IPS-18a (cell line): ENCODE measurements around the gene PPIL3.
"Not testable (repeated sequence)": the region's sequence is repeated elsewhere in the genome, so short reads cannot be mapped to it uniquely, and the experiment has no call there.

ENCODE experiments used
- H3K27ac ChIP-seq: one replicate; pipeline ENCODE4 v1.5.1; 2013; ENCODE audit warnings: low read length
- H3K27me3 ChIP-seq: one replicate; pipeline ENCODE4 v1.6.1; 2013; ENCODE audit warnings: mild to moderate bottlenecking, low read length; ENCODE audit not compliant: control insufficient read depth, insufficient read depth
- H3K36me3 ChIP-seq: one replicate; pipeline ENCODE4 v1.6.1; 2013; ENCODE audit warnings: low read depth, low read length; ENCODE audit not compliant: control insufficient read depth
- H3K4me1 ChIP-seq: one replicate; pipeline ENCODE4 v1.6.1; 2013; ENCODE audit warnings: low read depth, low read length; ENCODE audit not compliant: control insufficient read depth
- H3K4me3 ChIP-seq: one replicate; pipeline ENCODE4 v1.5.1; 2013; ENCODE audit warnings: low read length
- H3K9ac ChIP-seq: one replicate; pipeline ENCODE4 v1.6.1; 2013; ENCODE audit warnings: mild to moderate bottlenecking, low read length, moderate library complexity
- H3K9me3 ChIP-seq: one replicate; pipeline ENCODE4 v1.6.1; 2013; ENCODE audit warnings: low read depth, low read length; ENCODE audit not compliant: control insufficient read depth

Gene PPIL3

DNA sequence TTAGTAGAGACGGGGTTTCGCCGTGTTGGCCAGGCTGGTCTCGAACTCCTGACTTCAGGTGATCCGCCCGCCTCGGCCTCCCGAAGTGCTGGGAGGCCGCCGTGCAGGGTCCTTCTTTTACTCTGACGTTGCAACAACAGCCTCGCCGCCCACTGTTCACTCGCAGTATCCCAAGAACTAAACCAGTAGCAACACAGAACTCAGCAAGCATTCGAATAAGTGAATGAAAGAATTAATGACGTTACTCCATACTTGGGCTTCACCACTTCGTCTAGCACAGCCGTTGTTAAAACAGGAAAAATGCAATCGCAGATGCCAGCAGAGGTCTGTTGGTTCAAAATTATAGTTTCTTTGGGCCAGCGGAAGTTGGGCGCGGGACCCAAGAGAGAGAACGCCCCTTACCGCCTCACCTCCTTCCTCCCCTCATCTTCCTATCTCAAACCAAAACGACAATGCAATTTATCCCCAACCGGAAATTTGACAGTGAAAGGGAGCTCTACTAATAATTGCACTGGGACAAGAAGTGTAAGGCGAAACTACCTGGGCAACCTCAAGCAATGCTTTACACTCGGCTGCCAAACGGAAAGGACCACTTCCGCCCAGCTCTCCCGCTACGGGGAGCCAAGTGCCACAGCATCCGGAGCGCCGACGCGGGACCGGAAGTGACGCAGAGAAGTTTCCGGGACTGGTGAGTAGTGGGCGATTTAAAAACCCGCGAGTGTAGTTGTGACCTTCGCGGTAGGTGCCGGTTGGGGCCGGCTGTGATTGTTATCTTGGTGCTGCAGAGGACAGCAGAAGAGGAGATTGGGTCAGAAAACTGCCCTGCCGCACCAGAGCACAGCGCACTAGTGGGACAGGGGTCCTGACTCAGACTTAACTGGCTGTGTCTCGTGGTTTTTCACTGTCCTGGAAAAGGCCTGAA is at the start of gene PPIL3, which contains the start of gene NIF3L1:
TSS of gene PPIL3 (minus strand) at position 374 of the 922 bp plus-strand sequence. CDS start 1,462 bp downstream, outside the sequence.
TSS of gene NIF3L1 (plus strand) at position 668 of the 922 bp plus-strand sequence. CDS start 2,573 bp downstream, outside the sequence.
- H3K9ac ChIP-seq = peak within 1 kb of the TSS; percentile 87
- peak within 1 kb of the TSS; percentile 81 for H3K27ac ChIP-seq
- H3K9me3 ChIP-seq = no peaks in the 10 kb centered on the region
- H3K4me1 ChIP-seq = no peaks in the 10 kb centered on the region
- H3K36me3 ChIP-seq = peaks cover 14% of the 10 kb centered on the region
- no peaks in the 10 kb centered on the region for H3K27me3 ChIP-seq
- H3K4me3 ChIP-seq = peak within 1 kb of the TSS; percentile 83

DNA sequence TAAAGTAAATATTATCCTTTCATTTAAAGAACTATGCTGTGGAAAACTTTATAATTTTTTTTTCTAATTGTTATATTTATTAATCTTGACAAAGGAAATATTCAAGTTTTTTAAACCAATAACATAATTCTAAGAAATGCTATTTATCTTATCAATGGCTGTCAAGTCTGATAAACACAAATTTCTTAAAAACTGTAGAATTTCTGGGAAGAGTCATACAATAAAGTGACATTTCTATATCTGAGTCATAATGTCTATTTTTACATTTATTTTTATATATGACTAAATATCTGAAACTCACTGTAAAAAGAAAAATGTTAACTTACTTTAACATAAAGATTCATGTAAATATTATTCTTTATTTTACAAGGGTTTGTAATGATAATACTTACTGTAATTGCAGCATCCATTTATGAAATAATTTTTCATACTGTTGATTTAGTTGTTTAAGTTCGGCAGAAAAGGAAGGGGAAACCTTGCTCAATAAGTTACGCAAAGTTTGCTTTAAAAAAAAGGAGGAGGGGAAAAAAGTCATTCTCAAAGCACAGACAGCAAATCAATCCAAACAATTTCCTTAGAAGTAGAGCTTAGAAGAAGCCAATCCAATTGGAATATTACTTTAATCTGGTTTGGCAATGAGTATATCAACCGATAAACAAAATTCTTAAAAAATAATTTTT is 42.2 kb upstream of the PPIL3 start:
- H3K9me3 ChIP-seq = no peaks in the 10 kb centered on the region
- H3K9ac ChIP-seq = no peak overlapping the region
- H3K27me3 ChIP-seq = no peaks in the 10 kb centered on the region
- no peak overlapping the region for H3K27ac ChIP-seq
- no peak overlapping the region for H3K4me3 ChIP-seq
- H3K4me1 ChIP-seq = no peaks in the 10 kb centered on the region
- H3K36me3 ChIP-seq = peaks cover 57% of the 10 kb centered on the region

DNA sequence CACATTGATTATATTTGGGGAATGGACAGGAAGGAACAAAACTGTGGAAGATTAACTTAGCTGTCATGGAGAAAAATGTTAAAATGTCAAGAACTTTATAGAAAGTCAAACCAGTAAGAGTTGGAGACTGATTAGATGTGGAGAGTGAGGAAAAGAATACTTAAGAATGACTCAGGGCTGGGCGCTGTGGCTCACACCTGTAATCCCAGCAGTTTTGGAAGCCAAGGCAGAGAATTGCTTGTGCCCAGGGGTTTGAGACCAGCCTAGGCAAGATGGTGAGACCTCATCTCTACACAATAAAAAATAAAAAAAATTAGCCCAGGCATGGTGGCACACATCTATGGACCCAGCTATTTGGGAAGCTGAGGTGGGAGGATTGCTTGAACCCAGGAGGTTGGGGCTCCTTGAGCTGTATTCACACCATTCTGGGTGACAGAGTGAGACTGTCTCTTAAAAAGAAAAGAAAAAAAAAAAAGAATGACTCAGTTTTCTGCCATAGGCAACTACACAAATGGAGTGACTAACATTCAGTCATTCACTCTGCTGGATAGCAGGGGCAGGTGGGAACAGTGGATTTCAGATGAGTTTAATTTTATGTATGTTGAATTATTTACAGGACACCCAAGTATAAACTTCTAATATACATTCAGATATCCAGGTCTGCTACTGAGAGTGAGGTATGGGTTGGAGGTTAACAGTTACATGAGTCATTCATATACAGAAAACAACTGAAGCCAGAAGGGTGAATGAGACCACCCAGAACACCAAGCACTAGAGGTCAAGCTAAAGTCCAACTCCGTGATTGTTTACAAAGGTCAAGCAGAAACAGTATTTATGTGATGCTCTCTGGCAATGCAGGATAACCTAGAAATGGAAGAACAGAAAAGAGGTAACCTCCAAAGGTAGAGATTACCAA is 40.7 kb upstream of the PPIL3 start:
- H3K4me3 ChIP-seq = no peak overlapping the region
- no peak overlapping the region for H3K27ac ChIP-seq
- no peaks in the 10 kb centered on the region for H3K27me3 ChIP-seq
- no peaks in the 10 kb centered on the region for H3K9me3 ChIP-seq
- H3K9ac ChIP-seq = no peak overlapping the region
- H3K36me3 ChIP-seq = peaks cover 51% of the 10 kb centered on the region
- no peaks in the 10 kb centered on the region for H3K4me1 ChIP-seq

DNA sequence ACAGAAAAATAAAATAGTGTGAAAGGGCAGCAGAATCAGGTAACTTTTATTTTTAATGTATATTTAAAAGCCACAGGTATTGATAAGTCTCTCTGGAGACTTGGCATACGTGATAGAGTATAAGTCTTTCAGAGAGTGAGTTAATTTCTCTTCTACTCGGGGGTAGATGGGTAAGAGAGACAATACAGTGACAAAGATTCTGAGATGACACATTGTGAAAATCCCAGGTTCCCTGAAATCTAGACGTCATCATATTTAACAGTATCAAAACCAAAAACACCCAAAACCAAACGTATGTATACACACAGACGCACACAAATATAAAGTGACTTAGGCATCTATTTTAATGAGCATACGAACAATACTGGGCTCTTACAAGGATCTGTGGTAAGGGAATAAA is 33.6 kb upstream of the PPIL3 start:
- H3K4me1 ChIP-seq = no peaks in the 10 kb centered on the region
- peaks cover 76% of the 10 kb centered on the region for H3K36me3 ChIP-seq
- H3K4me3 ChIP-seq = no peak overlapping the region
- no peaks in the 10 kb centered on the region for H3K27me3 ChIP-seq
- H3K9ac ChIP-seq = no peak overlapping the region
- no peak overlapping the region for H3K27ac ChIP-seq
- H3K9me3 ChIP-seq = no peaks in the 10 kb centered on the region

DNA sequence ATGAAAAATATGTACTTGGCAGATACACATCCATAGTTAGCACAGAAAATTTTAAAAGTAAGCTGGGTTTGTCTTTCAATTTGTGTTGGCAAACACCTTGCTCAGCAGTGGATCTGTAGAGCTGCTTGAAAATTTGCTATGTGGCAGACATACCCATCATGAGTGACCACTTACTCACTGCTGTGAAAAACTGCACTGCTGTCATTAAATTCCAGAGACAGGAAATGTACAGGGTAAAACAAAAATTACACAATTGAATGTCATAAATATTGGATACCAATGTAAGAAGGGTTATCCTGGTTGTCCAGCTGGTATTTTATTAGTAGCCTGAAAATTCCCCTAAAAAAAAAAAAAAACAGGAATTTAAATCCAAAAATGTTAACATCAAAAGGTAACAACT is 24.8 kb upstream of the PPIL3 start:
- Histone ChIP-seq H3K27ac (no peak overlapping the region), H3K36me3 (peaks cover 60% of the 10 kb centered on the region), H3K4me3 (no peak overlapping the region)

DNA sequence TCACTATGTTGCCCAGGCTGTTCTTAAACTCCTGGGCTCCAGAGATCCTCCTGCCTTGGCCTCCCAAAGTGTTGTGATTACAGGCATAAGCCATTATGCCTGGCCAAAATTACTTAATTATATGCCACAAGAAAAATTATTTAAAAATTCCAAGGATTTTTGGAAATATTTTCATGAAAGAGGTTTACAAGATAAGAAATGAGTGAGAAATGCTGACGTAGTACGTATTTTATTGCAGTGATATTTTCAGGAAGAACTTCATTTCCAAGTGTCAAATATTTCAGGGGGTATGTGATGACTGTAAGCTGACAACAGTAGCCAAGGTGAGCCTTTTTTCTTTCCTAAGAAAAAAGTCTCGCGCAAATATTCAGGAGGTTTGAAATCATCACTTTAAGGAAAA is 21.1 kb upstream of the PPIL3 start:
- no peaks in the 10 kb centered on the region for H3K4me1 ChIP-seq
- H3K9ac ChIP-seq = no peak overlapping the region
- H3K9me3 ChIP-seq = no peaks in the 10 kb centered on the region
- no peak overlapping the region for H3K27ac ChIP-seq
- H3K27me3 ChIP-seq = no peaks in the 10 kb centered on the region
- peaks cover 47% of the 10 kb centered on the region for H3K36me3 ChIP-seq
- H3K4me3 ChIP-seq = no peak overlapping the region

More for the DNA sequence above, 24.8 kb upstream of the PPIL3 start:
- H3K27me3 ChIP-seq = no peaks in the 10 kb centered on the region
- H3K9me3 ChIP-seq = no peaks in the 10 kb centered on the region
- no peak overlapping the region for H3K9ac ChIP-seq
- H3K4me1 ChIP-seq = no peaks in the 10 kb centered on the region

DNA sequence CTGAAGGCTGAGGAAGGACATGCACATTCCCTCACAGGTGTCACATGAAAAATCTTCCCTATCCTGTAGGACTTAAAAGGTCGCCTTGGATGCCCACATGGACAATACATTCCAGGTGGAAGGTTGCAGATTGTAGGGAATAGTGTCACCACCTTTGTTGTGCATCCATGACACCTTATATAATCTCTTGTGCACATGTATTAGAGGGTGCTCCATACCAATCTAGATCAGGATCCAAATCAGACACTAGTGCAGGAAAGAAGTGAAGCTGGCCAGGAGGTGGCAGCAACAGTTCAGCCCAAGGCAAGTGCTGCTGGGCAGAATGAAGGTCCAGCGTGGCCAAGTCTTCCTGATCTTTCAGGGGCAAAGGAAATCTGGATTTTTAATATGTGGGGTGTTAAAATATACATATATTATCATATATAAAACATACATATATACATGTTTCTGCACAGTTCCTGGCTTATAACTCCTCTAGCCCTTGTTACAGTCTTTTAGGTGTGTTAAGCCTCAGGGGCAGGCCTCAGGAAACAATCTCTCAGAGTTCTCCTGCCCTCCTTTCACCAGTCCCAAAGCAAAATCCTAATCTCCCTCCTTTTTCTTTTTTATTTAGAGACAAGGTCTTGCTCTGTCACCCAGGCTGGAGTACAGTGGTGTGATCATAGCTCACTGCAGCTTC is 16.9 kb upstream of the PPIL3 start:
- H3K36me3 ChIP-seq = peaks cover 38% of the 10 kb centered on the region
- no peak overlapping the region for H3K4me3 ChIP-seq
- no peaks in the 10 kb centered on the region for H3K9me3 ChIP-seq
- no peaks in the 10 kb centered on the region for H3K4me1 ChIP-seq
- H3K9ac ChIP-seq = no peak overlapping the region
- no peak overlapping the region for H3K27ac ChIP-seq
- no peaks in the 10 kb centered on the region for H3K27me3 ChIP-seq

DNA sequence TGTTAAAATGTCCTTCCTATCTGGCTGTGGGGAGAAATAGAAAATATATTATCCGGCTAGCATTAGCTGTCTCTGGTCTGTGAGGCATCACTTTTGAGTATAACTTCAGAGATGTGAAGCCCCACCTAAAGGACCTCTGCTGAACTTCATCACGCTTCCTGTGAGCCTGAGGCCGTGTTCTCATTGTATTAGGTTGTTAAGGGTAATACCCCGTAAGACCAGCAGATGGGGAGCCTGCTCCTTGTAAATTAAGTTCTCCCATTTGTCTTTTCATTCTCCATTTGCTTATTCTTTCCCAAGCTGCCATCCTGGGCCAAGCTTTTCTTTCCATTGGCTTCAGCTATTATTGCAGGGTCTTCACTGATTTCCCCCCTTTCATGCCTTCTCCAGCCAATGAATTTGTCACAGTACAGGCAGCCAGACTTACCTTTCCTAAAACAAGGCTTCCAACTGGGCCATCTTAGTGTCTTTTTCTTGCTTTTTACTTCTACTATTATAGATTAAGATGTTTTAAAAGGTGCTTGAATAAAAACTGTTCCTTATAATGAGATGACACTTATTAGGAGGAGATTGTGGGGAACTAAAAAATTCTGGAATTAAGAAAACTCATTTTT is 12.7 kb upstream of the PPIL3 start:
- no peak overlapping the region for H3K4me3 ChIP-seq
- peaks cover 60% of the 10 kb centered on the region for H3K36me3 ChIP-seq
- H3K27ac ChIP-seq = no peak overlapping the region
- no peaks in the 10 kb centered on the region for H3K27me3 ChIP-seq
- no peaks in the 10 kb centered on the region for H3K9me3 ChIP-seq
- no peaks in the 10 kb centered on the region for H3K4me1 ChIP-seq
- H3K9ac ChIP-seq = no peak overlapping the region

DNA sequence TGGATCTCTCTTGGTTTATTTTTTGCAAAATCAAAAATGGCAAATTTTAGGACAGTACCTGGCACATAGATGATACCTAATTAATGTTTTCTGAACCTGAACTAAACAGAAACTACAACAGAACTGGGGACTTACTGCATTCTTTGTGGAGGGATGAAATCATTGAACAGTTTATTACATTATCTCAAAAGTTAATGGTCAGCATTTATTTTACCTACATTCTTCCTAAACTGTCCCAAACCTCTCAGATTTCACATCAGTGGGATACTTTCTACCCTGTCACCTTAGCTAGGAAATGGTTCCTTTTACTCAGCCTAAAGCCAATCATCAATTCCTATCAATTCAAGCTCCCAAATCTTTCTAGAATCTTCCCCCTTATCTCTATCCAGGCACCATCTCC is 10.6 kb upstream of the PPIL3 start:
- Histone ChIP-seq H3K27ac (no peak overlapping the region), H3K9ac (no peak overlapping the region), H3K4me1 (no peaks in the 10 kb centered on the region), H3K36me3 (peaks cover 76% of the 10 kb centered on the region), H3K9me3 (no peaks in the 10 kb centered on the region), H3K27me3 (no peaks in the 10 kb centered on the region), H3K4me3 (no peak overlapping the region)

DNA sequence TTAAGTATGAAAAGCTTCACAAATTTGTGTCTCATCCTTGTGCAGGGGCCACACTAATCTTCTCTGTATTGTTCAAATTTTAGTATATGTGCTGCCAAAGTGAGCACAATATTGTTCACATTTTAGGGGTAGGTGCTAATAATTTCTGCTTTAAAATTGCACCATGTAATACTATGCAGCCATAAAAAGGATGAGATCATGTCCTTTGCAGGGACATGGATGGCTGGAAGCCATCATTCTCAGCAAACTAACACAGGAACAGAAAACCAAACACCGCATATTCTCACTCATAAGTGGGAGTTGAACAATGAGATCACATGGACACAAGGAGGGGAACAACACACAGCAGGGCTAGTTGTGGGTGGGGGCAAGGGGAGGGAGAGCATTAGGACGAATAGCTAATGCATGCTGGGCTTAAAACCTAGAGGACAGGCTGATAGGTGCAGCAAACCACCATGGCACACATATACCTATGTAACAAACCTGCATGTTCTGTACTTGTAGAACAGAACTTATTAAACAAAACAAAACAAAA is 7.1 kb downstream of the PPIL3 start:
- not testable (repeated sequence) for H3K27ac ChIP-seq, H3K4me3 ChIP-seq, H3K9ac ChIP-seq, H3K4me1 ChIP-seq, H3K27me3 ChIP-seq, H3K9me3 ChIP-seq
- peaks cover 42% of the 10 kb centered on the region for H3K36me3 ChIP-seq
